Lower lobe of right lung (tissue), 2 donors: ENCODE results near the gene CC2D1A. TPM values are rescaled to one million over a fixed set of nuclear protein-coding genes. Genes with fewer than 3 reads are reported as not detected.

Source experiments
- ATAC-seq, 2 donors: fragments of 200-7000 bp; cut with Tn5 transposase; one replicate each; pipeline ENCODE4 v1.9.1; 2020 to 2022; ENCODE audit warnings: mild to moderate bottlenecking in 2 of 2, moderate library complexity in 2 of 2
- DNase-seq: peaks from one replicate; pipeline ENCODE4 v3.0.0-alpha.2; 2020
- H3K27ac ChIP-seq: fragments of 200-600 bp; one replicate; pipeline ENCODE4 v1.8.0; 2022
- H3K27me3 ChIP-seq: fragments of 200-600 bp; one replicate; pipeline ENCODE4 v1.8.0; 2022; ENCODE audit warnings: low read depth
- H3K36me3 ChIP-seq: fragments of 200-600 bp; one replicate; pipeline ENCODE4 v1.8.0; 2022; ENCODE audit warnings: mild to moderate bottlenecking
- H3K4me1 ChIP-seq: fragments of 200-600 bp; one replicate; pipeline ENCODE4 v1.8.0; 2022
- H3K4me3 ChIP-seq: fragments of 200-600 bp; one replicate; pipeline ENCODE4 v1.8.0; 2022; ENCODE audit warnings: mild to moderate bottlenecking
- H3K9me3 ChIP-seq: fragments of 200-600 bp; one replicate; pipeline ENCODE4 v1.8.0; 2022
- intact Hi-C: fragments of 100-400 bp; cut with DNase I; formaldehyde crosslinking; loops from one replicate; pipeline ENCODE4 v1.11.0; 2022
- total RNA-seq: library from RNA; stranded (reverse); fragmentation: NEBNext Ultra II Directional; extraction: Animal tissue kit (Norgen Biotek cat#: 25700); gene quantifications from one replicate; pipeline ENCODE4 v1.2.1, GENCODE V29; 2021
- TF ChIP-seq, protein P1 (sequence below): fragments of 200-600 bp; IDR thresholded peaks from one replicate; pipeline ENCODE4 v1.8.0; 2022; ENCODE audit warnings: antibody characterized with exemption, mild to moderate bottlenecking
- donor health status: DM: no; HTN: yes; CAD: no; lungs with severe emphysema.

Gene CC2D1A
- total RNA-seq, 1 donor from 2014 or later = 32.4 TPM

GRCh38 chr19:13866463-13867046 lies 39.4 kb upstream of the CC2D1A start:
- ATAC-seq = no peak
- no peaks in the 10 kb centered on the region for H3K9me3 ChIP-seq
- H3K4me1 ChIP-seq = peaks cover 25% of the 10 kb centered on the region
- peak overlapping the region; percentile 68 for H3K4me3 ChIP-seq
- H3K27me3 ChIP-seq = no peaks in the 10 kb centered on the region
- H3K27ac ChIP-seq = no peak overlapping the region
- intact Hi-C loops = loop anchor here (10.0 kb wide), 1 partner anchor 82 kb away; no protein-coding TSS in a partner anchor
- DNase-seq = no peak
- H3K36me3 ChIP-seq = no peaks in the 10 kb centered on the region
- TF ChIP-seq, protein P1, sequence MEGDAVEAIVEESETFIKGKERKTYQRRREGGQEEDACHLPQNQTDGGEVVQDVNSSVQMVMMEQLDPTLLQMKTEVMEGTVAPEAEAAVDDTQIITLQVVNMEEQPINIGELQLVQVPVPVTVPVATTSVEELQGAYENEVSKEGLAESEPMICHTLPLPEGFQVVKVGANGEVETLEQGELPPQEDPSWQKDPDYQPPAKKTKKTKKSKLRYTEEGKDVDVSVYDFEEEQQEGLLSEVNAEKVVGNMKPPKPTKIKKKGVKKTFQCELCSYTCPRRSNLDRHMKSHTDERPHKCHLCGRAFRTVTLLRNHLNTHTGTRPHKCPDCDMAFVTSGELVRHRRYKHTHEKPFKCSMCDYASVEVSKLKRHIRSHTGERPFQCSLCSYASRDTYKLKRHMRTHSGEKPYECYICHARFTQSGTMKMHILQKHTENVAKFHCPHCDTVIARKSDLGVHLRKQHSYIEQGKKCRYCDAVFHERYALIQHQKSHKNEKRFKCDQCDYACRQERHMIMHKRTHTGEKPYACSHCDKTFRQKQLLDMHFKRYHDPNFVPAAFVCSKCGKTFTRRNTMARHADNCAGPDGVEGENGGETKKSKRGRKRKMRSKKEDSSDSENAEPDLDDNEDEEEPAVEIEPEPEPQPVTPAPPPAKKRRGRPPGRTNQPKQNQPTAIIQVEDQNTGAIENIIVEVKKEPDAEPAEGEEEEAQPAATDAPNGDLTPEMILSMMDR = no peak

- intact Hi-C loops = loop anchor here (10.0 kb wide), 1 partner anchor 84 kb away; no protein-coding TSS in a partner anchor
- TF ChIP-seq, protein P1 = no peak
- Histone ChIP-seq H3K4me1 (peaks cover 12% of the 10 kb centered on the region), H3K9me3 (no peaks in the 10 kb centered on the region), H3K4me3 (no peak overlapping the region), H3K27me3 (no peaks in the 10 kb centered on the region), H3K36me3 (no peaks in the 10 kb centered on the region), H3K27ac (no peak overlapping the region)
- ATAC-seq (no peak), DNase-seq (no peak)
Measured at GRCh38 chr19:13868663-13869062, 37.3 kb upstream of the CC2D1A start.

GRCh38 chr19:13869281-13869680 lies 36.7 kb upstream of the CC2D1A start:
- DNase-seq = no peak
- intact Hi-C loops = loop anchor here (10.0 kb wide), 1 partner anchor 84 kb away; no protein-coding TSS in a partner anchor
- TF ChIP-seq, protein P1 = no peak

DNA sequence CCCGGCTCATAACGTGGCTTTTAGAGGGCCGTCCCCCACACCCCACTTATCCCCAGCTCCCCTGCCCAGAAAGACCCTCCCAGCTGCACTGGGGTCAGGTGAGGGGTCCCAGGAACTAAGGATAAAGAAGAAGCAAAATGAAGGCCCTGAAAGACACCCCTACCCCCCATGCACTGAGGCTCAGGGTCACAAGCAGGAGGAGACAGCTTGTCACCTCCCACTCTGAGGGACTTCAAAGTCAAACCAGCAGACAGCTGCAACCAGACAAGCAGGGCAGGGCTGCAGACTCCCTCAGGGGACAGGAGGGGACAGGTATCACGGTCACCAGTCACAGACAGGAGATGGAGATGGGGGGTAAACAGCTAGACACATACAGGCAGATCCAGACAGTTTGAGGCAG lies 35.1 kb upstream of the CC2D1A start:
- Histone ChIP-seq H3K9me3 (no peaks in the 10 kb centered on the region), H3K27ac (no peak overlapping the region), H3K27me3 (no peaks in the 10 kb centered on the region), H3K36me3 (no peaks in the 10 kb centered on the region), H3K4me3 (no peak overlapping the region), H3K4me1 (no peaks in the 10 kb centered on the region)
- DNase-seq (no peak), ATAC-seq (no peak)
- TF ChIP-seq, protein P1 = no peak
- intact Hi-C loops = no loop called here

More at GRCh38 chr19:13869281-13869680, 36.7 kb upstream of the CC2D1A start:
- Histone ChIP-seq H3K27ac (no peak overlapping the region), H3K27me3 (no peaks in the 10 kb centered on the region), H3K4me3 (no peak overlapping the region), H3K36me3 (no peaks in the 10 kb centered on the region), H3K4me1 (peaks cover 6% of the 10 kb centered on the region), H3K9me3 (no peaks in the 10 kb centered on the region)
- ATAC-seq = no peak

GRCh38 chr19:13872339-13872694 lies 33.7 kb upstream of the CC2D1A start:
- H3K9me3 ChIP-seq = no peaks in the 10 kb centered on the region
- H3K36me3 ChIP-seq = no peaks in the 10 kb centered on the region
- H3K4me3 ChIP-seq = peak overlapping the region; percentile 48
- DNase-seq = no peak
- no peak for ATAC-seq
- intact Hi-C loops = no loop called here
- no peak overlapping the region for H3K27ac ChIP-seq
- TF ChIP-seq, protein P1 = no peak
- H3K4me1 ChIP-seq = no peaks in the 10 kb centered on the region
- H3K27me3 ChIP-seq = no peaks in the 10 kb centered on the region
